Natural killer cell treated with Interleukin-12 subunit alpha and Interleukin-12 subunit beta and Interleukin-15 and Interleukin-18, amount 100 ng/mL, for 72 hours (primary cell): Measurements from ENCODE around the gene DDIAS. TPM values are rescaled to one million over a fixed set of nuclear protein-coding genes. Genes with fewer than 3 reads are reported as not detected.
"Not testable (repeated sequence)": the region's sequence is repeated elsewhere in the genome, so short reads cannot be mapped to it uniquely, and the experiment has no call there.

Source experiments
- ATAC-seq, 2 donors: fragments of 150-1000 bp; cut with Tn5 transposase in 1 of 2; sonication (Bioruptor Pico), chemical (Tn5 transposase) in 1 of 2; 2 replicates each; pipeline ENCODE4 v1.10.0; 2021
- DNase-seq: peaks from one replicate; pipeline ENCODE4 v3.0.0; 2022; ENCODE audit warnings: low spot score
- H3K27ac Mint-ChIP-seq, 2 donors: 1 replicate in 1 of 2; 2 replicates in 1 of 2; pipeline ENCODE4 v1.8.0; 2022; ENCODE audit warnings: mixed read lengths in 2 of 2, mild to moderate bottlenecking in 1 of 2, moderate library complexity in 1 of 2
- H3K27me3 Mint-ChIP-seq, 2 donors: 1 replicate in 1 of 2; 2 replicates in 1 of 2; pipeline ENCODE4 v1.8.0; 2022; ENCODE audit warnings: mixed read lengths in 2 of 2
- H3K36me3 Mint-ChIP-seq: one replicate; pipeline ENCODE4 v1.8.0; 2022; ENCODE audit warnings: mixed read lengths
- H3K4me1 Mint-ChIP-seq, 2 donors: 1 replicate in 1 of 2; 2 replicates in 1 of 2; pipeline ENCODE4 v1.8.0; 2022; ENCODE audit warnings: low read depth in 2 of 2, mixed read lengths in 2 of 2, mild to moderate bottlenecking in 1 of 2
- H3K4me3 Mint-ChIP-seq: one replicate; pipeline ENCODE4 v1.8.0; 2022; ENCODE audit warnings: mixed read lengths
- H3K9me3 Mint-ChIP-seq: 2 replicates; pipeline ENCODE4 v1.8.0; 2022; ENCODE audit warnings: mixed read lengths
- total RNA-seq, 2 donors: library from RNA; stranded (reverse); gene quantifications; one replicate each; pipeline ENCODE4 v1.2.3, GENCODE V29; 2022

The DDIAS gene
- total RNA-seq, 2 donors from 2014 or later = 11.3 to 29.1 TPM

DNA sequence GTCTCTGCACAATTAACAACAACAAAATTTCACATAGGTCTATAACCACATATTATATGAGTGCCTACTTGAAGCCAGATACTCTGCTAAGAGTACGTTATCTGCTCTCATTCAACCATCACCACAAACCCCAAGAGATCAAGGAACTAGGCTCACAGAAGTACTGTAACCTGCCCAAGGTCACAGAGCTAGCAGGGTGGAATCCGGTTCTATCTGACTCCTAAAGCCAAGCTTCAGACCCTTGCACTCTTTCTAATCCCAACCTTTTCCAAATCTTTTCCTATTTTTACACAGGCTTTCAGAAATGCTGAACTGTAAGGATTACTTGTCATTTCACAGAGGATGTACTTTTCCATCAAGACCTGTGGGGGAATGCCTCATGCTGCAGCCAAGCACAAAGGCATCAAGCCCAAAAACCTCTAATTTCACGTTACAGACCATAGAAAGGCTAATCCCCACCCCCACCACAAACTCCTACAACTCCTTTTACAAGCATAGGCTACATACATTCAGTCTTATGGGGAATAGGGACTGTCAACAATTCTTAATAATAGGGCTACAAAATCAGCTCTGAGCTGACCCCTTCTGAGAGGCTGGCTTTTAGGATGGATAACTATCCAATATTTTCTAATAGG is 2.2 kb upstream of the DDIAS start:
- H3K4me1 Mint-ChIP-seq = peaks cover 37 to 51% of the 10 kb centered on the region in 2 donors
- ATAC-seq = no peak

GRCh38 chr11:82899957-82900276 is 1.6 kb upstream of the DDIAS start:
- H3K4me3 Mint-ChIP-seq = peak overlapping the region; percentile 98
- H3K27me3 Mint-ChIP-seq = no peaks in the 10 kb centered on the region
- DNase-seq (no peak), ATAC-seq (no peak)
- H3K9me3 Mint-ChIP-seq = no peaks in the 10 kb centered on the region
- H3K27ac Mint-ChIP-seq = peak overlapping the region; percentile 84 to 94
- peaks cover 37 to 51% of the 10 kb centered on the region in 2 donors for H3K4me1 Mint-ChIP-seq
- H3K36me3 Mint-ChIP-seq = no peaks in the 10 kb centered on the region

More for the DNA sequence above, 2.2 kb upstream of the DDIAS start:
- no peak for DNase-seq
- H3K27ac Mint-ChIP-seq = peak overlapping the region; percentile 84 to 94
- no peaks in the 10 kb centered on the region for H3K9me3 Mint-ChIP-seq
- no peaks in the 10 kb centered on the region for H3K27me3 Mint-ChIP-seq
- peak overlapping the region; percentile 98 for H3K4me3 Mint-ChIP-seq
- H3K36me3 Mint-ChIP-seq = no peaks in the 10 kb centered on the region

- H3K36me3 Mint-ChIP-seq = no peaks in the 10 kb centered on the region
- H3K4me3 Mint-ChIP-seq = peak within 1 kb of the TSS; percentile 98
- peaks cover 34 to 51% of the 10 kb centered on the region in 2 donors for H3K4me1 Mint-ChIP-seq
- H3K9me3 Mint-ChIP-seq = no peaks in the 10 kb centered on the region
- ATAC-seq (peak; percentile 93), DNase-seq (peak; percentile 97)
- H3K27ac Mint-ChIP-seq = peak within 1 kb of the TSS; percentile 84 to 94
- H3K27me3 Mint-ChIP-seq = no peaks in the 10 kb centered on the region
Observed at GRCh38 chr11:82900277-82901164, 1.0 kb upstream of the DDIAS start, which contains the start of gene PRCP. Gene PRCP, minus strand, starts transcription at chr11:82900430. Its CDS starts 28 bp downstream, at chr11:82900402.

DNA sequence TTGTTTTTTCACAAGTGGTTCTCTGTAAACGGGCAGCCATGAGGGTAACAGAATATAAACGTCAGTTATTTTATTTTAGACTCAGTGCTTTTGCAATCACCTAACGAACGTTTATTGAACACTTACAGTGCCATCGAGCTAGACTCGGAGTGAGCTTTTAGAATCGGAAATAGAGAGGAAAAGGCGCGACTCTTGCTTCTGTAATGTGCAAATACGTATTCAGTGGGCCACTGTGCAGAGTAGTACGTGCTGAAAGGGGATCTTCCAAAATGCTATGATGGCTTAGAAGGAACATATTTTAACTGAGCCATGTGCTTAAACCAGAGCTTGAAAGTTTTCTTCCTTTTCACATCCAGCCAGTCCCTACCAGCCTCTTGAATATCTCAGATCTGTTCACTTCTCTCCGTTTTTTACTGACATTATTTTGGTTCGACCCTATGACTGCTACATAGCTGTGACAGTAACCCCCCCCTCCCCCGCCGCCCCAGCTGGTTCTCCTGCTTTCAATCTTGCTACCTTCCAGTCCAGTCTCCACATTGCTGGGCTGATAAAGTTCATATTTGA is 468 bp downstream of the DDIAS start:
- Mint-ChIP-seq H3K27me3 (no peaks in the 10 kb centered on the region), H3K9me3 (no peaks in the 10 kb centered on the region), H3K4me1 (peaks cover 30 to 47% of the 10 kb centered on the region in 2 donors), H3K27ac (peak overlapping the region; percentile 84 to 94), H3K36me3 (no peaks in the 10 kb centered on the region), H3K4me3 (peak overlapping the region; percentile 98)
- ATAC-seq (no peak), DNase-seq (no peak)

DNA sequence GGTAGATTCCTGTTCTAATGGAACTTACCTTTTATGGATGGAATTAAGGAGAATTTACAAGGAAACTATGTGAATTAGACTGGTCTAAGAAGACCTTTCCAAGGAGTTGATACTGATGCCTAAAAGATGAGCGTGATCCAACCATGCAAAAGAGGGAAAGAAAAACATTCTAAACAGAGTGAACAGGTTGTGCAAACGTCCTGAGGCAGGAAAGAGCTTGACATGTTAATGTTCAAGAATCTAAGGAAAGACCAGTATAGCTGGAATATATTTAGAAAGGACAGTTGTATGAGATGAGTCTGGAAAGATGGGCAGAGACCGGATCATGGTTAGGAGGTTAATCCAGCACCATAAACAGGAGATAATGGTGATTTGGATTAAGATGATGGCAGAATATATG is 1.3 kb downstream of the DDIAS start:
- ATAC-seq (no peak), DNase-seq (no peak)
- Mint-ChIP-seq H3K27me3 (no peaks in the 10 kb centered on the region), H3K4me1 (peaks cover 30 to 44% of the 10 kb centered on the region in 2 donors), H3K4me3 (peak overlapping the region; percentile 98), H3K9me3 (no peaks in the 10 kb centered on the region), H3K27ac (peak overlapping the region in 1 of 2 donors; percentile 84), H3K36me3 (no peaks in the 10 kb centered on the region)

DNA sequence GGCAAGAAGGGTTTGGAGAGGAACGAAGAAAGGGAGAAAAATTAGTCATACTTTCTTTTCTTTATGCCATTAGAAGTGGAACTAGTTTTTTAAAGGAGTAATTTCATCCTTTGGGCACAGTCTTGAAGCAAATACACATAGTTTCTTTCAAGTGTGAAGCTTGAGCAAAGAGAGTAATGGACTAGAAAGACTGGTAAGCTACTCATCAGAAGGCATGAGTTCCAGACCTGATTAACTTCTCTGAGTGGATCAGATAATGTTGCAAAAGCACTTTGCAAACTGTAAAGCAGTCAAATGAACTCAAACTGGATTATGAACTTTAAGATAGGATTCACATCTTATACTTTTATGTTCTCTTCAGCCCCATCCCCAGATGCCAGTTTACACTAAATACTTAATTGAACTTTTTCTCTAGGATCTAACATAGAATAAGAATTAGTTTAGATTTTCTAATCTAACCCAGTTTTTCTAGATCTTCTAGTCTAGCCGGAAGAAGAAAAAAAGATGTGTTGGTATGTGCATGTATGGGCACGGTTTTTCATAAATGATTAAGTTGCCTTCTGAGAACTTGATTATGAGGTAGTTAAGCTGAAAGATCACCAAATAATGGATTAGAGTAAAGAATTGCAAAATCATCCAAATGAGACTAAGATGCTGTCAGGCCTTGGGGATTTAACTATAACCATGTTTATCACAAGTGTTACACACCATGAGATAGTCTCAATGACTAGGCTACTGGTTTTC is 2.5 kb downstream of the DDIAS start:
- Mint-ChIP-seq H3K4me1 (peaks cover 29 to 45% of the 10 kb centered on the region in 2 donors), H3K4me3 (peak overlapping the region; percentile 98), H3K27me3 (no peaks in the 10 kb centered on the region), H3K27ac (no peak overlapping the region), H3K9me3 (no peaks in the 10 kb centered on the region), H3K36me3 (no peaks in the 10 kb centered on the region)
- DNase-seq = no peak
- no peak for ATAC-seq

- no peak overlapping the region for H3K27ac Mint-ChIP-seq
- H3K4me3 Mint-ChIP-seq = no peak overlapping the region
- H3K9me3 Mint-ChIP-seq = no peaks in the 10 kb centered on the region
- H3K4me1 Mint-ChIP-seq = peaks cover 10 to 26% of the 10 kb centered on the region in 2 donors
- H3K36me3 Mint-ChIP-seq = no peaks in the 10 kb centered on the region
- H3K27me3 Mint-ChIP-seq = no peaks in the 10 kb centered on the region
- DNase-seq = no peak
- no peak for ATAC-seq
Observed at GRCh38 chr11:82906236-82906635, 4.7 kb downstream of the DDIAS start.

GRCh38 chr11:82906931-82907330 is 5.4 kb downstream of the DDIAS start:
- peaks cover 8 to 22% of the 10 kb centered on the region in 2 donors for H3K4me1 Mint-ChIP-seq
- DNase-seq (no peak), ATAC-seq (no peak)
- H3K27ac Mint-ChIP-seq = no peak overlapping the region
- no peaks in the 10 kb centered on the region for H3K36me3 Mint-ChIP-seq
- H3K27me3 Mint-ChIP-seq = no peaks in the 10 kb centered on the region
- no peaks in the 10 kb centered on the region for H3K9me3 Mint-ChIP-seq
- no peak overlapping the region for H3K4me3 Mint-ChIP-seq

DNA sequence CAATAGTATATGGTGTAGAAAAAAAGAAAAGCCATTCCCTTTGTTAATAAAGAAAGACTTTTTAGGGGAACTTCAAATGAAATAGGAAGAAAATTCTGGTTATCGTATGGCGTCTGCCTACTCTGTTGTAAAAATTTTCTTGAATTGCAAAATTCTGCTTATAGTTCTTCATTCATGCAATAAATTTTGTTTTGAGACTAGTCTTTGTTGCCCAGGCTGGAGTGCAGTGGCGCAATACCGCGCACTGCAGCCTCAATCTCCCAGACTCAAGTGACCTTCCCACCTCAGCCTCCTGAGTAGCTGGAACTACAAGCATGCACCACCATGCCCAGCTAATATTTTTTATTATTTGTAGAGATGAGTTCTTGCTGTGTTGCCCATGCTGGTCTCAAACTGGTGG is 5.8 kb downstream of the DDIAS start:
- no peaks in the 10 kb centered on the region for H3K36me3 Mint-ChIP-seq
- ATAC-seq (no peak), DNase-seq (no peak)
- H3K4me1 Mint-ChIP-seq = peaks cover 6 to 19% of the 10 kb centered on the region in 2 donors
- no peak overlapping the region for H3K27ac Mint-ChIP-seq
- H3K27me3 Mint-ChIP-seq = no peaks in the 10 kb centered on the region
- no peak overlapping the region for H3K4me3 Mint-ChIP-seq
- H3K9me3 Mint-ChIP-seq = no peaks in the 10 kb centered on the region

DNA sequence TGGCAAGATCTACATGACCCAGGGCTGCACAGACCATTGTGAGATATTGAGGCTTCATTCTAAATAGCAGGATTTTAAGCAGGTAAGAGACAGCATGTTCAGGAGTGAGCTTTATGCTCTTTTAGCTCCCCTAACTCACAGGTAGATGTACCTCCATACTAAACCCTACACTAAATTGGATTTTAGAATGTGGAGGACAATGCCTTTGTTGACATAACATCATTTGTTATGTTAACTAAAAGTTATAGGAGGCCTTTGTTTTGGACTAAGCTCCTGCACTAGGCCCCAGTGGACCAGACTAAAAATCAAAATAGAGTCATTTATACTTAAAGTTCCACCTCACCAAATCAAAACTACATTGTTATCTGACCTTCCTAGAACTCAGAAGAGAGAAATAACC is 6.8 kb downstream of the DDIAS start:
- peaks cover 0 to 9% of the 10 kb centered on the region in 2 donors for H3K4me1 Mint-ChIP-seq
- no peak overlapping the region for H3K4me3 Mint-ChIP-seq
- H3K27ac Mint-ChIP-seq = no peak overlapping the region
- H3K27me3 Mint-ChIP-seq = no peaks in the 10 kb centered on the region
- H3K9me3 Mint-ChIP-seq = no peaks in the 10 kb centered on the region
- no peak for ATAC-seq
- no peak for DNase-seq
- H3K36me3 Mint-ChIP-seq = no peaks in the 10 kb centered on the region

- Mint-ChIP-seq H3K9me3 (no peaks in the 10 kb centered on the region), H3K4me3 (no peak overlapping the region), H3K36me3 (no peaks in the 10 kb centered on the region), H3K27ac (no peak overlapping the region), H3K4me1 (peaks cover 0 to 5% of the 10 kb centered on the region in 2 donors), H3K27me3 (no peaks in the 10 kb centered on the region)
- no peak for DNase-seq
- no peak for ATAC-seq
Observed at GRCh38 chr11:82909015-82909640, 7.6 kb downstream of the DDIAS start.

DNA sequence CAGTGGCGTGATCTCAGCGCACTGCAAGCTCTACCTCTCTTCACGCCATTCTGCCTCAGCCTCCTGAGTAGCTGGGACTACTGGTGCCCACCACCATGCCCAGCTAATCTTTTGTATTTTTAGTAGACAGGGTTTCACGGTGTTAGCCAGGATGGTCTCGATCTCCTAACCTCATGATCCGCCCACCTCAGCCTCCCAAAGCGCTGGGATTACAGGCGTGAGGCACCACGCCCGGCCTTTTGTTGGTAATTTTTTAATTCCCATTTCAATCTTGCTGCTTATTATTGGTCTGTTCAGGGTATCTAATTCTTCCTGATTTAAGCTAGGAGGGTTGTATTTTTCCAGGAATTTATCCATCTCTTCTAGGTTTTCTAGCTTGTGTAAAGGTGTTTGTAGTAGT is 18.2 kb downstream of the DDIAS start:
- H3K4me3 Mint-ChIP-seq = peak overlapping the region; percentile 73
- H3K27ac Mint-ChIP-seq = peak overlapping the region; percentile 73 to 84
- not testable (repeated sequence) for DNase-seq, H3K27me3 Mint-ChIP-seq, ATAC-seq, H3K9me3 Mint-ChIP-seq
- H3K4me1 Mint-ChIP-seq = peaks cover 17 to 36% of the 10 kb centered on the region in 2 donors
- peaks cover 28% of the 10 kb centered on the region for H3K36me3 Mint-ChIP-seq

- Mint-ChIP-seq H3K36me3 (peaks cover 26% of the 10 kb centered on the region), H3K4me1 (peaks cover 17 to 36% of the 10 kb centered on the region in 2 donors), H3K4me3 (peak overlapping the region; percentile 73), H3K27ac (peak overlapping the region; percentile 73 to 84)
- H3K27me3 Mint-ChIP-seq, ATAC-seq, DNase-seq, H3K9me3 Mint-ChIP-seq: not testable (repeated sequence)
Observed at GRCh38 chr11:82920227-82920626, 18.7 kb downstream of the DDIAS start.
